Measurements from ENCODE around the gene CCL8. TPM values are rescaled to one million over a fixed set of nuclear protein-coding genes. Genes with fewer than 3 reads are reported as not detected.
A peak's percentile ranks its signal among the peaks of the same experiment; 100 is the strongest.

Gene CCL8
- total RNA-seq, 1 donor from 2014 or later, result not detected

GRCh38 chr17:34311291-34311690 lies 7.9 kb upstream of the CCL8 start:
- no peak overlapping the region for H3K4me3 Mint-ChIP-seq (ENCODE audit: unreplicated experiment)
- no peaks in the 10 kb centered on the region for H3K27me3 Mint-ChIP-seq (ENCODE audit: unreplicated experiment)
- no peaks in the 10 kb centered on the region for H3K36me3 Mint-ChIP-seq (ENCODE audit: unreplicated experiment)
- no peak overlapping the region for H3K27ac Mint-ChIP-seq (ENCODE audit: unreplicated experiment)
- H3K4me1 Mint-ChIP-seq (ENCODE audit: low read depth, unreplicated experiment), result peaks cover 6% of the 10 kb centered on the region
- no peak for DNase-seq
- TF ChIP-seq CTCF (IDR thresholded peaks at IDR 0.05; ENCODE audit: partially characterized antibody, unreplicated experiment), result no peak
- peaks cover 2% of the 10 kb centered on the region for H3K9me3 Mint-ChIP-seq (ENCODE audit: unreplicated experiment)

- no peak overlapping the region for H3K4me3 Mint-ChIP-seq (ENCODE audit: unreplicated experiment)
- no peak for DNase-seq
- no peaks in the 10 kb centered on the region for H3K27me3 Mint-ChIP-seq (ENCODE audit: unreplicated experiment)
- H3K4me1 Mint-ChIP-seq (ENCODE audit: low read depth, unreplicated experiment), result peaks cover 6% of the 10 kb centered on the region
- H3K27ac Mint-ChIP-seq (ENCODE audit: unreplicated experiment), result no peak overlapping the region
- H3K36me3 Mint-ChIP-seq (ENCODE audit: unreplicated experiment), result no peaks in the 10 kb centered on the region
- H3K9me3 Mint-ChIP-seq (ENCODE audit: unreplicated experiment), result peaks cover 2% of the 10 kb centered on the region
- TF ChIP-seq CTCF (IDR thresholded peaks at IDR 0.05; ENCODE audit: partially characterized antibody, unreplicated experiment), result no peak
Observed at GRCh38 chr17:34312080-34312479, 7.2 kb upstream of the CCL8 start.

- Mint-ChIP-seq H3K9me3 (ENCODE audit: unreplicated experiment) (peaks cover 2% of the 10 kb centered on the region), H3K27me3 (ENCODE audit: unreplicated experiment) (no peaks in the 10 kb centered on the region), H3K4me3 (ENCODE audit: unreplicated experiment) (no peak overlapping the region), H3K36me3 (ENCODE audit: unreplicated experiment) (no peaks in the 10 kb centered on the region), H3K27ac (ENCODE audit: unreplicated experiment) (no peak overlapping the region), H3K4me1 (ENCODE audit: low read depth, unreplicated experiment) (peaks cover 6% of the 10 kb centered on the region)
- DNase-seq, result no peak
- no peak for TF ChIP-seq CTCF (IDR thresholded peaks at IDR 0.05; ENCODE audit: partially characterized antibody, unreplicated experiment)
Observed at GRCh38 chr17:34313164-34313563, 6.1 kb upstream of the CCL8 start.

- no peak for DNase-seq
- Mint-ChIP-seq H3K4me1 (ENCODE audit: low read depth, unreplicated experiment) (peaks cover 6% of the 10 kb centered on the region), H3K4me3 (ENCODE audit: unreplicated experiment) (peak overlapping the region; percentile 48), H3K36me3 (ENCODE audit: unreplicated experiment) (no peaks in the 10 kb centered on the region), H3K27ac (ENCODE audit: unreplicated experiment) (no peak overlapping the region), H3K27me3 (ENCODE audit: unreplicated experiment) (no peaks in the 10 kb centered on the region), H3K9me3 (ENCODE audit: unreplicated experiment) (peaks cover 2% of the 10 kb centered on the region)
- no peak for TF ChIP-seq CTCF (IDR thresholded peaks at IDR 0.05; ENCODE audit: partially characterized antibody, unreplicated experiment)
Observed at GRCh38 chr17:34314279-34314678, 5.0 kb upstream of the CCL8 start.

- H3K4me1 Mint-ChIP-seq (ENCODE audit: low read depth, unreplicated experiment), result peaks cover 6% of the 10 kb centered on the region
- H3K36me3 Mint-ChIP-seq (ENCODE audit: unreplicated experiment), result no peaks in the 10 kb centered on the region
- no peak overlapping the region for H3K27ac Mint-ChIP-seq (ENCODE audit: unreplicated experiment)
- no peak for TF ChIP-seq CTCF (IDR thresholded peaks at IDR 0.05; ENCODE audit: partially characterized antibody, unreplicated experiment)
- H3K27me3 Mint-ChIP-seq (ENCODE audit: unreplicated experiment), result no peaks in the 10 kb centered on the region
- H3K4me3 Mint-ChIP-seq (ENCODE audit: unreplicated experiment), result no peak overlapping the region
- peak; percentile 25 for DNase-seq
- no peaks in the 10 kb centered on the region for H3K9me3 Mint-ChIP-seq (ENCODE audit: unreplicated experiment)
Observed at GRCh38 chr17:34318474-34318873, 761 bp upstream of the CCL8 start.

Data from glutamatergic neuron (in vitro differentiated cells).